Skeletal muscle tissue (tissue), 4 donors: ENCODE measurements around the gene MGST3. TPM values are rescaled to one million over a fixed set of nuclear protein-coding genes. Genes with fewer than 3 reads are reported as not detected.
A peak's percentile ranks its signal among the peaks of the same experiment; 100 is the strongest.

Experiments
- H3K27ac ChIP-seq: one replicate; pipeline ENCODE4 v1.7.0; 2013; ENCODE audit warnings: mild to moderate bottlenecking, low read depth, low read length, inconsistent platforms
- H3K27me3 ChIP-seq, 3 donors: one replicate each; pipeline ENCODE4 v1.7.0; 2013; ENCODE audit warnings: low read length in 3 of 3; ENCODE audit not compliant: control insufficient read depth in 3 of 3, insufficient read depth in 3 of 3
- H3K36me3 ChIP-seq, 3 donors: one replicate each; pipeline ENCODE4 v1.7.0; 2013; ENCODE audit warnings: low read length in 3 of 3; ENCODE audit not compliant: control insufficient read depth in 3 of 3, insufficient read depth in 3 of 3
- H3K4me1 ChIP-seq, 3 donors: one replicate each; pipeline ENCODE4 v1.7.0; 2013; ENCODE audit warnings: low read length in 3 of 3, mild to moderate bottlenecking in 3 of 3; ENCODE audit not compliant: control insufficient read depth in 3 of 3, insufficient read depth in 3 of 3
- H3K4me3 ChIP-seq, 3 donors: one replicate each; pipeline ENCODE4 v1.7.0; 2013; ENCODE audit warnings: low read length in 3 of 3
- H3K9ac ChIP-seq, 3 donors: one replicate each; pipeline ENCODE4 v1.7.0; 2013; ENCODE audit warnings: low read length in 3 of 3, mild to moderate bottlenecking in 3 of 3, moderate library complexity in 2 of 3, low read depth in 1 of 3
- H3K9me3 ChIP-seq, 3 donors: one replicate each; pipeline ENCODE4 v1.7.0; 2013; ENCODE audit warnings: low read length in 3 of 3; ENCODE audit not compliant: control insufficient read depth in 3 of 3
- total RNA-seq: library from RNA; depleted of rRNA; stranded (reverse); fragments of >200 nt; gene quantifications from one replicate; pipeline ENCODE4 v1.2.3, GENCODE V29; 2014
- donor health status: Osteomylitis.

Gene MGST3
- total RNA-seq, 1 donor from 2014 or later, result 170 TPM

DNA sequence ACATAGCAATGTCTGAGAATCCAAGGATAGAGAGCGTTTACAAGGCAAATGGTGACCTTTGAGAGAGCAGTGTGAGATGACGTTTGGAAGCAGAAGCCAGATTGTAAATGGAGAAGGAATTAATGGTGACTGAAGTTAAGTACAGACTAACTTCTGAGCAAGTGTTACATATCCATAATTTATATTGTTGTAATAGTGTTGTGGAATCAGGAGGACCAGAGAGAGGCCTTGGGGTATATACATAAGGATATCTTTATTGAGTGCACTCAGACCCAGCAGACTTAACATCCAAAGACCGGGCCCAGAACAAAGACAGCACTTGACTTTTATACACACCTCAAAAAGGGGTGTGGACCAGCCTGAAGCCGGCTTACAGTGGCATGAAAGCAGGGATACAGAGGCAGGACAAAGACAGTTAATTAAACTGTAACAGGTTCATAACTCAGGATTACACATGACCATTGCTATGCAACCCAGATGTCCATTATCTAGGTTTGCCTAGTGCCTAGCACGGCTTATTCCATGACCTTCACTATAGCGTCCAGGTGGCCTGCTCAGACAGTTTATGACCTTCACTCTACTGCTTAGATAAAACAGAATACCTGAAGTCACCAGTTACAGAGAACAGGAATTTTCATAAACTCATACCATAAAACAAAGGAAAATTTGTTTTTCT, 2.7 kb upstream of the MGST3 start:
- Histone ChIP-seq H3K27ac (no peak overlapping the region), H3K27me3 (no peaks in the 10 kb centered on the region), H3K9ac (no peak overlapping the region), H3K4me1 (peaks cover 0 to 14% (median 9%) of the 10 kb centered on the region in 3 donors), H3K36me3 (no peaks in the 10 kb centered on the region), H3K4me3 (no peak overlapping the region), H3K9me3 (no peaks in the 10 kb centered on the region)

DNA sequence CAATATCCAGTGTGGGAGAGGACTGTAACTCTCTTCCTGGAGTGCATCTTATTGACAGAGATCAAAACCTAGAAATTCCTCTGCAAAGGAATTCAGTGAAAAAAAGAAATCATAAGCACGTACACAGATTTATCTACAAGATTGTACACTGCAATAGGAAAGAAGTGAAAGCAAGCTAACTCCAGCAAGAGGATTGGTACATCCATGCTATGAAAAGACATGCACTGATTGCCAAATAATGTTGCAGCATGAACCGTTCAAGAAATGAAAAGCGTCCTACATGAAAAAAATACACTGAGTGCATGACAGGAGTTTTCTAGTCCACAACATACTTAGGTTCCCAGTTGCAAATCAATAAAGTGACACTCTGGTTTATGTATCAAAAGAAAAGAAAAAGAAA, 1.9 kb upstream of the MGST3 start:
- H3K27ac ChIP-seq, result no peak overlapping the region
- H3K4me1 ChIP-seq, result peaks cover 6 to 21% (median 17%) of the 10 kb centered on the region in 3 donors
- H3K9ac ChIP-seq, result no peak overlapping the region
- H3K36me3 ChIP-seq, result no peaks in the 10 kb centered on the region
- no peak overlapping the region for H3K4me3 ChIP-seq
- no peaks in the 10 kb centered on the region for H3K9me3 ChIP-seq
- H3K27me3 ChIP-seq, result no peaks in the 10 kb centered on the region

DNA sequence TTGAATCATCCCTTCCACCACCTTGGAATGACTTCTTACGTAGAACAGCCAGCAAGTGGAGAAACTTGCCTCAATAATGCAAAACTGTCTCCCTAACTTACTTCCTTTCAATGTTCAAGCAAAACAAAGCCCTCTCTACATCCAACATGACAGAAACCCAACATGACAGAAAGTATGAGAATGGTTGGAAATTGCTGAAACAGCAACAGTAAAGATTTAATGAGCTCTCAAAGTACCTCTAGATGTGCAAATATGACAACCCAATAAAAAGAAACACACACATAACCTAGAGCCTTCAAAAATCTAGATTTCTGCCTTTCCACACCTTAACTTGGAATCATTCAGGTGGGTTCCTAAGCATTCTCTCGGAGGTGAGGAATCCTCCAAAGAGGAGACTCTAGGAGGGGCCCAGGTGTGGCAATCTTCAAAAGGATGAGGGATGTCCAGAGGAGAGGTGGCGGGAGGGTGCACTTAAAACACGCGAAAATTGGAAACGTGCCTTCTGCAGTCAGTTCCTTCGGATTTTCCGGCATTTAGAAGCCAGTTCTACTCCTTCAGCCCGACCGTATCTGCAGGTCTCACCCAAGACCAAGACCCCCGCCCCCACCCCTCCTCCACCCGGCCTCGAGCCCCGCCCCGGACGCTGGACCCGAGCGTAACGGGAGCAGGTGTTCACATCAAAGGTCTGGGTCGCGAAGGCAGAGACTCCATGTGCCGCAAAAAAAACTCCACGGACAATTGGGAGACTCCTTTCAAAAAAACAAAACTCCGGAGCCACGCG, 996 bp upstream of the MGST3 start:
- Histone ChIP-seq H3K27me3 (no peaks in the 10 kb centered on the region), H3K36me3 (no peaks in the 10 kb centered on the region), H3K4me3 (peak overlapping the region; percentile 95 to 98 (median 96)), H3K9me3 (no peaks in the 10 kb centered on the region), H3K27ac (peak overlapping the region; percentile 94), H3K9ac (peak overlapping the region; percentile 88 to 97 (median 94)), H3K4me1 (peaks cover 12 to 27% (median 20%) of the 10 kb centered on the region in 3 donors)

DNA sequence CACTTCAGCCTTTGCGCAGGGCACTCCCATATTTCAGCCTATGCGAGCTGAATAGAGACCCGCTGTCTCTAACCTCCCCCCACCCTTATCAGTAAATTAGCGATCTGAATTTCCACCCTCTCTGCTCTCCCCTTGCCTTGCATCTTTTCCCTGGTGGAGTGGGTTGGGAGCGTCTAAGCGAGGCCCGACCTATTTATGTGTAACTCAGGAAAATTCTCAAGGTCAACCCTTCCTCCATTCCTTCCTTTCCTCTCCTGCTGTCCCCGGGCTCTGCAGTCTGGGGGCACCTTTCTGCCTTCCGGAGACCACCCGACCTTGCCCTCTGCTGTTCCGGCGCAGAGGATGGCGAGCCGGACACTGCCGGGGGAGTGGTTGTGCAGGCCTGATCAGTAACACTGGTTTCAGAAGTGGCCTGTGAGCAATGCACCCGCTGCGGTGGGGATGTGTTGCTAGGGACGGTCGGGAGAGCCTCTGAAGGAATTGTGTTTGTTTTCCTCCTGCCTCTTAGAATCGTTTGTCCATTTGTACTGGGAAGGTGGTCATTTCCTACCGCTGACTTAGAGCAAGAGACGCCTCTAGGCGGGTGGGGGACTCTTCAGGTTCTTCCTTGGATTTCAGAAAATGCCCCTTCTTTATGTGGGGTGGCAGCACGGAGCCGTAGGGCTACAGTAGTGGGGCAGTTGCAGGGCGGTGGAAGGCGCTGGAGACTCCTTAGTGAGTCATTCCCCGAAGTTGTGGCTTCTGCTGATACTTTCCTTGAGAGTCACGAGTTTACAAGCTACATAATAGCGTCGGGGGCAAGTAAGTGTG, 513 bp downstream of the MGST3 start:
- Histone ChIP-seq H3K27ac (peak overlapping the region; percentile 94), H3K27me3 (no peaks in the 10 kb centered on the region), H3K36me3 (no peaks in the 10 kb centered on the region), H3K9me3 (no peaks in the 10 kb centered on the region), H3K4me3 (peak overlapping the region; percentile 95 to 98 (median 96)), H3K9ac (peak overlapping the region; percentile 94 to 100 (median 97)), H3K4me1 (peaks cover 19 to 37% (median 26%) of the 10 kb centered on the region in 3 donors)

DNA sequence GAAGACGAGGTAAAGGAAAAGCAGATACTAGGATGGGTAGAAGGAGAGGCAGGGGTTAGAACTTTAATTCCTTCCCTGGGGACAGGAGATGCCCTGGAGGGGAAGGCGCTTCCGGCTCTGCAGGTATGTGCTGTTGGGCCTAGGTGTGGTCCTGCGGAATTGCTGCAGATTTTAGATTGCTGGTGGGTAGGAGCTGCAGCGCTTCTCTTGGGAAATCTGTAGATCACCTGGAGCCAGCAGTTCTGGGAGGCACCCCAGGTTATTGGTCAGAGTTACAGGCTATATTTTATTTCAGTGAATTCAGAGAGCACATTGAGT, 1.1 kb downstream of the MGST3 start:
- H3K4me1 ChIP-seq, result peaks cover 23 to 43% (median 31%) of the 10 kb centered on the region in 3 donors
- H3K9me3 ChIP-seq, result no peaks in the 10 kb centered on the region
- H3K36me3 ChIP-seq, result no peaks in the 10 kb centered on the region
- H3K27me3 ChIP-seq, result no peaks in the 10 kb centered on the region
- H3K4me3 ChIP-seq, result peak overlapping the region; percentile 95 to 98 (median 96)
- peak overlapping the region; percentile 94 to 100 (median 97) for H3K9ac ChIP-seq
- H3K27ac ChIP-seq, result peak overlapping the region; percentile 94

DNA sequence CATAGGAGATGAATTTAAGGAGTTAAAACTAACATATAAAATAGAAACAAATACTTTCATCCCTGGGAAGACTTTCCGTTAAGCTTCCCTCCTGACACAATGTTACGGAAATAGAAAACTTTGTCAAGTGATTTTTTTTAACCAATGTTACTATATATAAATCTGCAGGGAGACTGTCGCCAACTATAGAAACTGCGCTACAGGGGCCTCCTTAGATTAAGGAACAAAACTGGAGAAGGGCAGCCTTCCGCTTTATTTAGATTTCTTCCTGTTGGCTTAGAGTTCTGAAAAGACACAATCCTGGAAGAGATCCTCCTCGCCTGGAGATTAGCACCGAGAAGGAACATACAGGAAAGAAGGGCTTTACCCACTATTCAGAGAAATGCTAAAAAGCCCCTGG, 1.5 kb downstream of the MGST3 start:
- Histone ChIP-seq H3K9ac (peak overlapping the region; percentile 94 to 100 (median 97)), H3K4me3 (peak overlapping the region; percentile 95 to 98 (median 96)), H3K4me1 (peaks cover 27 to 46% (median 34%) of the 10 kb centered on the region in 3 donors), H3K27ac (peak overlapping the region; percentile 94), H3K36me3 (no peaks in the 10 kb centered on the region), H3K27me3 (no peaks in the 10 kb centered on the region), H3K9me3 (no peaks in the 10 kb centered on the region)

DNA sequence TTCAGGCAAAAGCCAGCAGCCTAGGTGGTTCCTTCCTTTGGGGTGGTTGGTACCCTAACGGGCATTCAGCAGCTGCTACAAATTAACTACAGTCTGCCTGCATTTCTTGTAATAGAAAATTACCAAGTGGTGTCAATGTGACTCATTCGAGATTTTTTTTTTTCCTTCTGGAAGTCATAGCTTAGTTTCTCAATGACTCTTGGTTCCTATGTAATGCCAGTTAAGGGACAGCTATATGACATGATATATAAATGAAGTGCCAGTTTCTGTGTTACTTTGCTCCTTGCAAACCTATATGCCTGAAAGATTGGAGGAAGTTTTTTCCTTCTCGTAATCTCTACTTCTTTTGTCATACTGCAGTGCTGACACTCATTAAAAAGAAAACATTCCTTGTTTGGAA, 2.6 kb downstream of the MGST3 start:
- H3K36me3 ChIP-seq, result no peaks in the 10 kb centered on the region
- H3K27ac ChIP-seq, result peak overlapping the region; percentile 29
- H3K4me3 ChIP-seq, result peak overlapping the region in 2 of 3 donors; percentile 33 to 51
- H3K4me1 ChIP-seq, result peaks cover 34 to 55% (median 35%) of the 10 kb centered on the region in 3 donors
- no peaks in the 10 kb centered on the region for H3K9me3 ChIP-seq
- no peaks in the 10 kb centered on the region for H3K27me3 ChIP-seq
- H3K9ac ChIP-seq, result peak overlapping the region in 2 of 3 donors; percentile 94 to 97

DNA sequence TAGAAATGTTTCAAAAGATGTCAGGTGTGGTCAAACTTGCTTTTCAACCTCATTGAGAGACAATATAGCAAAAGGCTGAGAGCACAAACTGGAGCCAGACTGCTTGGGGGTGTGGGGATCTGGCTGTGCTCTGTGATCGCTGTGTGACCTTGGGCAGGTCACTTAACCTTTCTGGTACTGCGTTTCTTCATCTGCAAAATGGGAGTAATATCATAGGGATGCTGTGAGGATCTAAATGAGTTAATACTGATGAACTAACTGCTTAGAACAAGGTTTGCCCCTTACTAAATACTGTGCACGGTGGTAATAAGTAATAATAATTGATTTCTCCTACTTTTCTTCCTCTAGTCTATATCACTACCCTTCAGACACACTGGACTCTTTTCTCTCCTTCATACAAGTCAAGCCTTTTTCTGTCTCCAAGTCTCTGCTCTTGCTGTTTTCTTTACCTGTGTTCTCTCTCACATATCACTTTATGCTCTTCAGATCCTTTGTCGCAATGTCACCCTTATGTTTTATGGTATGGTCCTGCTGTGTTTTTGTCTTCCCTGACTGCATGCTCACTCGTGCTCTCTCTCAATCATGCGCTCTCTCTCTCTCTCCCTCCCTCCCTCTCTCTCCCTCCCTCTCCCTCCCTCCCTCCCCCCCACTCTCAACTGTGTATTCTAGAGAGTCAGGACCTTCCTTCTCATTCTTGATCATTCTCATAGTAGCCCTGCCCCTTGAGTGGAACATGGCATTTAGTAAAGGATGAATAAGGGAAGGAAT, 3.3 kb downstream of the MGST3 start:
- peak overlapping the region; percentile 29 for H3K27ac ChIP-seq
- H3K9me3 ChIP-seq, result no peaks in the 10 kb centered on the region
- peaks cover 37 to 59% (median 38%) of the 10 kb centered on the region in 3 donors for H3K4me1 ChIP-seq
- peak overlapping the region in 1 of 3 donors; percentile 94 for H3K9ac ChIP-seq
- peak overlapping the region in 2 of 3 donors; percentile 8 to 51 for H3K4me3 ChIP-seq
- H3K36me3 ChIP-seq, result no peaks in the 10 kb centered on the region
- no peaks in the 10 kb centered on the region for H3K27me3 ChIP-seq

DNA sequence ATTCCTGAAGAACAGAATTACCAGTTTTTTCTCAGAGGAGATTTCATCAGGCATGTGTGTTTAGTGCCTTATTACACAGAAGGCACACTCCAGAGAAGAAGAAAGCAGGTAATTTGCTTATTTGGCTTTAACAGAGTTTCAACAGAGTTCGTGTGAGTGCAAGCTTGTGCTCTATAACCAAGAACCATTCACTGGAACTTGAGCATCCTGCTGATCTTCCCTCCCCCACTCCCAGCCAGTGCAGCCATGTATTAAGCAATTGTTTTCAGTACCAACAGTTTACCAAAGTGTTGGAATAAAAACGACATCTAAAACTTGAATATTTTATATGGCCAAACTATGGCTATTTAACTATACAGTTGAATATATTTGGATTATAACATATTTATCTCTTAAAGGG, 4.3 kb downstream of the MGST3 start:
- Histone ChIP-seq H3K9ac (no peak overlapping the region), H3K27me3 (no peaks in the 10 kb centered on the region), H3K4me3 (no peak overlapping the region), H3K9me3 (no peaks in the 10 kb centered on the region), H3K27ac (no peak overlapping the region), H3K36me3 (peaks cover 0 to 3% (median 3%) of the 10 kb centered on the region in 3 donors), H3K4me1 (peaks cover 35 to 61% (median 37%) of the 10 kb centered on the region in 3 donors)
